Activated naive CD8-positive, alpha-beta T cell treated with anti-CD3 and anti-CD28 coated beads, Interleukin-2, amount 50 U/mL, for 16 hours (primary cell): ENCODE data around the gene LRCH2.

Experiments
- DNase-seq: peaks from one replicate; pipeline ENCODE4 v3.0.0-alpha.2; 2020; ENCODE audit warnings: low read depth, low spot score

The LRCH2 gene

DNA sequence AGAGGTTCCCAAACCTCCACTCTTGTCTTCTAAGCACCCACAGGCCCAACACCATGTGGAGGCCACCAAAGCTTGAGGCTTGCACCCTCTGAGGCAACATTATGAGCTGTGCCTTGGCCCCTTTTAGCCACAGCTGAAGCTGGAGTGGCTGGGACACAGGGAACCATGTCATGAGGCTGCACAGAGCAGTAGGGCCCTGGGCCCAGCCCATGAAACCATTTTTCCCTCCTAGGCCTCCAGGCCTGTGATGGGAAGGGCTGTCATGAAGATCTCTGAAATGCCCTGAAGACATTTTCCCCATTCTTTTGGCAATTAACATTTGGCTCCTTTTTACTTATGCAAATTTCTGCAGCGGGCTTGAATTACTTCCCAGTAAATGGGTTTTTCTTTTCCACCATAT lies 29.9 kb downstream of the LRCH2 start:
- no peak for DNase-seq

DNA sequence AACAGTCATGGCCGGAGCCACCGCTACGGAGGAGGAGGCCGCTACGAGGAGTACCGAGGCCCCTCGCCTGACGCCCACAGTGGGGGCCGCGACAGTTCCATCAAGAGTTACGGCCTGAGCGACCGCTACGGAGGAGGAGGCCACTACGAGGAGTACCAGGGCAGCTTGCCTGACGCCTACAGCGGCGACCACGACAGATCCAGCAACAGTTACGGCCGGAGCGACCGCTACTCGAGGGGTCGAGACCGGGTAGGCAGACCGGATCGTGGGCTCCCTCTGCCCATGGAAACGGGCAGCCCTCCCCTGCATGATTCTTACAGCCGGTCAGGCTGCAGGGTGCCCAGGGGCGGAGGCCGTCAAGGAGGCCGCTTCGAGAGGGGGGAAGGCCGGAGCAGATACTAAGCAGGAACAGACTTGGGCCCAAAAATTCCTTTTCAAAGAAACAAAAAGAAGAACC lies 41.6 kb downstream of the LRCH2 start:
- DNase-seq: no peak

DNA sequence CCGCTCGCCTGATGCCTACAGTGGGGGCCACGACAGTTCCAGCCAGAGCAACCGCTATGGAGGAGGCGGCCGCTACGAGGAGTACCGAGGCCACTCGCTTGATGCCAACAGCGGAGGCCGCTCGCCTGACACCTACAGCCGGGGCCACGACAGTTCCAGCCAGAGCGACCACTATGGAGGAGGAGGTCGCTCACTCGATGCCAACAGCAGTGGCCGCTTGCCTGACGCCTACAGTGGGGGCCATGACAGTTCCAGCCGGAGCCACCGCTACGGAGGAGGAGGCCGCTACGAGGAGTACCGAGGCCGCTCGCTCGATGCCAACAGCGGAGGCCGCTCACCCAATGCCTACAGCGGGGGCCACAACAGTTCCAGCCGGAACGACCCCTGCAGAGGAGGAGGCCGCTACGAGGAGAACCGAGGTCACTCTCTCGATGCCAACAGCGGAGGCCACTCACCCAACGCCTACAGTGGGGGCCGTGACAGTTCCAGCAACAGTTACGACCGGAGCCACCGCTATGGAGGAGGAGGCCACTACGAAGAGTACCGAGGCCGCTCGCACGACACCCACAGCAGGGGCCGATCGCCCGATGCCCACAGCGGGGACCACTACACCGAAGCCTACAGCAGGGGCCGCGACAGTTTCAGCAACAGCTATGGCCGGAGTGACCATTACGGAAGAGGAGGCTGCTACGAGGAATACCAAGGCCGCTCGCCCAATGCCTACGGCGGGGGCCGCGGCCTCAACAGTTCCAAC lies 42.2 kb downstream of the LRCH2 start:
- no peak for DNase-seq

DNA sequence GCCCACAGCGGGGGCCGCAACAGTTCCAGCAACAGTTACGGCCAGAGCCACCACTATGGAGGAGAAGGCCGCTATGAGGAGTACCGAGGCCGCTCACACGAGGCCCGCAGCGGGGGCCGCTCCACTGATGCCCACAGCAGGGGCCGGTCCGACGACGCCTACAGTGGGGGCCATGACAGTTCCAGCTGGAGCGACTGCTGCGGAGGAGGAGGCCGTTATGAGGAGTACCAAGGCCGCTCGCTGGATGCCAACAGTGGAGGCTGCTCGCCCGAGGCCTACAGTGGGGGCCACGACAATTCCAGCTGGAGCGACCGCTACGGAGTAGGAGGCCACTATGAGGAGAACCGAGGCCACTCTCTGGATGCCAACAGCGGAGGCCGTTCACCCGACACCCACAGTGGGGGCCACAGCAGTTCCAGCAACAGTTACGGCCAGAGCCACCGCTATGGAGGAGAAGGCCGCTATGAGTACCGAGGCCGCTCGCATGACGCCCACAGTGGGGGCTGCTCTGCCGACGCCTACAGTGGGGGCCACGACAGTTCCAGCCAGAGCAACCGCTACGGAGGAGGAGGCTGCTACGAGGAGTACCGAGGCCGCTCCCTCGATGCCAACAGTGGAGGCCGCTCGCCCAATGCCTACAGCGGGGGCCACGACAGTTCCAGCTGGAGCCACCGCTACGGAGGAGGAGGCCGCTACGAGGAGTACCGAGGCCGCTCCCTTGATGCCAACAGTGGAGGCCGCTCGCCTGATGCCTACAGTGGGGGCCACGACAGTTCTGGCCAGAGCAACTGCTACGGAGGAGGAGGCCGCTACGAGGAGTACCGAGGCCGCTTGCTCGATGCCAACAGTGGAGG lies 43.0 kb downstream of the LRCH2 start:
- no peak for DNase-seq

DNA sequence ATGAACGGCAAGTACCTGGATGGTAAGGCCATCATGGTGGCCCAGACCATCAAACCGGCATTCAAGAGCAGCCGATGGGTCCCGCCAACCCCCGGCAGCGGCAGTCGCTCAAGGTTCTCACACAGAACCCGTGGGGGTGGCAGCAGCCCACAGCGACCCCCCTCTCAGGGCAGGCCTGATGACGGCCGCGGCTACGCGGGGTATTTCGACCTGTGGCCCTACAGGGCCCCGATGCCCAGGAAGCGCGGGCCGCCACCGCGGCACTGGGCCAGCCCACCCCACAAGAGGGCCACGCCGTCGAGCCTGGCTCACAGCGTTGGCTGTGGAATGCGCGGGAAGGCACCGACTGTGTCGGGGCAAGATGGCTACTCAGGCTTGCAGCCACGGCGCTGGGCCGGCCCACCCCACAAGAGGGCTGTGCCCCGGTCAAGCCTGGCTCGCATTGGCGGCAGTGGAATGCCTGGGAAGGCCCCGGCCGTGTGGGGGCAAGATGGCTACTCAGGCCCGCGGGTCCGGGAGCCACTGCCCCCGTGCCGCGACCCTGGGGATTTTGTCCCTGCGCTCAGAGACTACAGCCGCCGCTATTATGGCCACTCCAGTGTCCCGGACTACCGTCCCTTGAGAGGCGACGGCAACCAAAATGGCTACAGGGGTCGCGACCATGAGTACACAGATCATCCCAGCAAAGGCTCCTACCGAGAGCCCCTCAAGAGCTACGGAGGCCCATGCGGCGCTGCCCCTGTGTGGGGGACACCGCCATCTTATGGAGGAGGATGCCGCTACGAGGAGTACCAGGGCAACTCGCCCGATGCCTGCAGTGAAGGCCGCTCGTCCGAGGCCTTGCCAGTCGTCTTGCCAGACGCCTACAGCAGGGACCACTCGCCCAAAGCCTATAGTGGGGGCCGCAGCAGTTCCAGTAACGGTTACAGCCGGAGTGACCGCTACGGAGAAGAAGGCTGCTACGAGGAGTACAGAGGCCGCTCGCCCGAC lies 44.0 kb downstream of the LRCH2 start:
- no peak for DNase-seq

DNA sequence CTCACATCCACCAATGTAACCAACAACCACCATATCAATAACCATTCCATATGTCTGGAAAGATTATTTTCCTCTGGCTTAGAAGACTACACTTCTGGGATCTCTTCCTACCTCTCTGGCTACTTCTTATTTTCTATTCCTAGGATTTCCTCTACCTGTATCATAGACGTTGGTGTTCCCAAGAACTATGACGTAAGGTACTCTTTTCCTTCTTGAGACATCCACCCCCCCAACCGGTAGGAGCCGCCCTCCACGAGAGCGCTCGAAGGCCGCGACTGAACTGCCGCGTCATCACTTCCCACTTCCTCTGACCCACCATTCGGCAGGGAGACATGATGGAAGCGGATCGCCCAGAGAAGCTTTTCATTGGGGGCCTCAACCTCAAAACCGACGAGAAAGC lies 44.8 kb downstream of the LRCH2 start, which contains the start of gene RBMXL3:
Gene RBMXL3, plus strand, starts transcription at position 301 of the 400 bp plus-strand sequence. Its CDS starts 32 bp downstream, at position 333.
- DNase-seq: no peak

DNA sequence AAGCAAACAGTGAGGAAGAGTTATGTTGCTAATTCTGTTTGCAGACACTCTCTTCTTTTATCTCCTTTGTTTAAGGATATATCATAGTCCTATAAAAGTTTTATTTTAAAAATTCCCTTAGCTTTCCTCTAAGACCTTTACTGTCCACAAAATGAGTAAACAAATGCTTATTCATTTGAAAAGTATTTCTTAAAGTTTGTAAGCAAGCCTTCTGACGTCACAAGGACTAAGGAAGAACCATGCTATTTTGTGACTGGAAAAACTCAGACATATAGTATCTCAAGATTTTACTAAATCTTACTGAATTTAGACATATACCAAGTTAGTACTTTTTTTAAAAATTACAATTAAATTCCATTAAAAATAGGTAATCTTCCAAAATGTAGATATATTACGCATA lies 49.9 kb downstream of the LRCH2 start:
- no peak for DNase-seq

DNA sequence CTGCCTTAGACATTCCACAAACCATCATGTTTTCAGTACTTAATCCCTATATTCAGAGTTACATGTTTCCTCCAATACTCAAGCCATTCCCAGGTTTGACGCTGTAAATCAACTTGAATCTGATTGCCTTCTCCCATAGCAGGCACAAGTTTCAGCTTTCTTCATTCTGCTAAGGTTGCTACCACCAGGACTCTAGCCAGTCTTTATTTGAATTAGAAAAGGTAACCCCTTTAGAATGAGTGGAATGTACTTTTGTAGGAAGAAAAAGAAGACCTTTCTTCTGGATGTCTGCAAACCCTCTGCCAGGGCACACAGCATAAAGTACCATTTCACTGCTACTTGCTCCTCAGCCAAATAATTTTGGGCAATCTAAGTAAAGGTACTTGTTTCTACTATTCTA lies 55.4 kb downstream of the LRCH2 start:
- DNase-seq: no peak

DNA sequence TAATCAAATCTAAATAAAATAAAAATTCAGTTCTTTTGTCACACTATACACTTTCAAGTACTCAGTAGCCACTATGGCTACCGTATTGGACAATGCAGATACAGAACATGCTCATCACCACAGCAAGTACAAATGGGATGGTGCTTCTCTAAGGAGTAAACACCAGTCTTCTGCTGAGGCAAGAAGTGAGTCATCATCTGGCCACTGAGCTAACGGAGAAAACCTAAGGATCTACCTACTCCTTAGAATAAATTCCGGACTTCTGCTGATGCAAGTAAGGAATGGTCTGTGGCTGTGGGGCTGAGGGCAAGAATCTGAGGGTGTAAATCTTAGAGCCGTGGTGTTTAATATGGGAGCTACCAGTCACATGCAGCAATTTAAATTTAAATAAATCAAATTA lies 56.0 kb downstream of the LRCH2 start:
- no peak for DNase-seq

DNA sequence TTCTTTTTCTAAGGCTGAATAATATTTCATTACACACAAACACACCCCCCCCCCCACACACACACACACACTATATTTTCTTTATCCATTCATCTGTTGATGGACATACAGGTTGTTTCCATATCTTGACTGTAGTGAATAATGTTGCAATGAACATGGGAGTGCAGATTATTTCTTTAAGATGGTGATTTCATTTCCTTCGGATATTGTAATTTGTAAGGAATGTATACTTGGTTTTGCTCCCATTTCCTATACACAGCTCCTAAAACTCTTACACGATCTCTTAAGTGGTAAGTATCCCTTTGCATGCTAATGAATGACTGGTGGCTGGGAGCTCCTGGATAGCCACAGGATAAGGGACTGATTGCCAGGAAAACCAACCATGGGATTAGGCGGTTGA lies 59.3 kb downstream of the LRCH2 start:
- no peak for DNase-seq

DNA sequence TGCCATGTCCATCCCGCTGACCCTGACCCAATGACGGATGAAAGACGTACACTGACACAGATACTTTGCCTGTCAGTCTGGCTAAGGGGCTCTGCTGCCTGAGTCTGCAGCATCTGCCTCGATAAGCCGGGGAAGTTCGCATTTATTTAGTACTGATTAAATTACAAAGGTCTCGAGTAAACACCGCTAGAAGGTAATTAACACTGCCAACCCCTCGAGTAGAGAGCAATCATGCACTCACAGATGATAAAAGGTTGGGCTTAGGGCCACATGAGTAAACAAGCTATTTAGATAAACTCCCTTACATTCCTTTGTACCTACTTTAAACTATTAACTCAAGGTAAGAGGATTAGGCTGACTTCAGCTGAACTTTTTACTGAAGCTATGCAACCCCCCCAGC lies 60.7 kb downstream of the LRCH2 start:
- no peak for DNase-seq

DNA sequence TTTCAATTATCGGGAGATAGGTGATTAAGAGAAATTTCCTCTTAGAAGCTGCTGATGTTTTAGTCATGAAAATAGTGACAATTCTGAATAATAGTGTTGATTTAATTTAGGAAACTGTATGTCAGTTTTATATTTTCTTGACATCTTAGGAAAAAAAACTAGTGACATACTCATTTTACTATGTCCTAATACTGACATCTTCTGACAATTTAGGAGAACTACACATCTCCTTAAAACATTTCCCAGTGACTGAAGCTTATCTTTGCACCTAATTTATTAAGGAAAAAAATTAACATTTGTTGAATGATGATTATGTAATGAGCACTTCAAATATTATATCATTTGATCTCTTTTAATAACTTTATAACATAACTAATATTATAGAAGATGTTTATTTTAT lies 86.7 kb downstream of the LRCH2 start:
- DNase-seq: no peak

DNA sequence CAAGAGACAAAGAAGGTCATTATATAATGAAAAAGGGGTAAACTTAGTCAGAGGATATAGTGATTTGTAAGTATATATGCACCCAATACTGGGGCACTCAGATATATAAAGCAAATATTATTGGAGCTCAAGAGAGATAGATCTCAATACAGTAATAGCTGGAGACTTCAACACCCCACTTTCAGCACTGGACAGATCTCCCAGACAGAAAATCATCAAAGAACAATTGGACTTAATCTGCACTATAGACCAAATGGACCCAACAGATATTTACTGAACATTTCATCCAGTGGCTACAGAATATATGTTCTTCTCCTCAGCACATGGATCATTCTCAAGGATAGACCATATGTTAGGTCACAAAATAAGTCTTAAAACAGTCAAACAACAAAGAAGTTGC lies 91.8 kb downstream of the LRCH2 start:
- DNase-seq: no peak

DNA sequence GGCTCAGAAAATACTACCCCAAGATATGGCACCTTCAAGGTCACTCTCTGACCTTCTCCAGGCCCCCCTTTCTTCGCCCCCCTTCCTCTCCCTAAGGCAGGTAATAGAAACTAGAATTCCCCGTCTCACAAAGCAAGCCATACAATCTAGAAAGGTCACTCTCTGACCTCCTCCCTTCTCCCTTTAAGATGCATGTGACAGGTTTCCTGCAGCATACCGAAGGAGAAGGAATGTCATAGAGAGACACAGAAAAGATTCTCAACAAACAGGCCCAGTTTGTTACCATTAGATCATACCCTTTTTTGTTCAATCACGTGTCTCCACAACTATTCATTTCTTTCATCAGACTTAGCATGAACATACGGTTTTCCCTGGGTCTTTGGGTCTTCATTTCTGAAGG lies 95.9 kb downstream of the LRCH2 start:
- DNase-seq: no peak

DNA sequence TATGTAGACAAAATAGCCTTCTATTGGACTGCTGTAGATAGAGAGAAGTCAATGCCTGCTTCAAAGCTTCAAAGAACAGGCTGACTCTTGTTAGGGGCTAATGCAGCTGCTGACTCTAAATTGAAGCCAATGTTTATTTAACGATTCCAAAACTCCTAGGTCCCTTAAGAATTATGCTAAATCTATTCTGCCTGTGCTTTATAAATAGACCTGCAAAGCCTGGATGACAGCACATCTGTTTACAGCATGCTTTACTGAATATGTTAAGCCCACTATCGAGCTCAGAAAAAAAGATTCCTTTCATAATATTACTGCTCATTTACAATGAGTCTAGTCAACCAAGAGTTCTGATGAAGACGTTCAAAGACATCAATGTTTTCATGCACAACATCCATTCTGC lies 99.5 kb downstream of the LRCH2 start:
- no peak for DNase-seq

DNA sequence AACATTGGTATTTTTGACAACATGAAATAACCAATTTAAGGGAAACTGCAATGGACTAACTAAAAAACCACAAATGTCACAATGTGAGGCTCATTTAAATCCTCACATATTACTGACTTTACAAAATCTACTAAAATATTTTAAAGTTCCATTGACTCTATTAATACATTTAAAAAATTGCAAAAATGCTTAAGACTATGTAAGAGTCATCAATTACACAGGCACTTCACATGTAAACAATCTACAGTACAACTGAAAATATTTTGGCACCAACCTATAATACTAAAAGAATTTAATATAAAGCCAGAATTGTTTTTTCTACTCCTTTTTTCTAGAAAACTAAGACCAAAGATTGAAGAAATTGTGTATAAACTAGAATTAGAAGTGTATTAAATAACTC lies 121.5 kb downstream of the LRCH2 start:
- DNase-seq: no peak

DNA sequence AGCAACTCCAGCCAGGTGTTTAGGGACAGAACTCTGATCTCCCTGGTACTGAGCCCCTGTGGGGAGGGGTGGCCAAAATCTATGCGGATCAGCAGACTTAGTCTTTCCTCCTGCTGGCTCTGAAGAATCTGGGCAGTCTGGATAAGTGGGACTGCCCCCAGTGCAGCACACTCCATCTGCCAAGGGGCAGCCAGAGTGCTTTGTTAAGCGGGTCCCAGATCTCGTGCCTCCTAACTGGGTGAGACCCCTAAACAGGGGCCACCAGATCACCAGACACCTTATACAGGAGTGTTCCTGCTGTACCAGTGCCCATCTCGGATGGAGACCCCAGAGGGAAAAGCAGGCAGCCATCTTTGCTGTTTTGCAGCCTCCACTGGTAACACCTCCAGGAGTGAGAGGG lies 135.0 kb downstream of the LRCH2 start:
- no peak for DNase-seq

DNA sequence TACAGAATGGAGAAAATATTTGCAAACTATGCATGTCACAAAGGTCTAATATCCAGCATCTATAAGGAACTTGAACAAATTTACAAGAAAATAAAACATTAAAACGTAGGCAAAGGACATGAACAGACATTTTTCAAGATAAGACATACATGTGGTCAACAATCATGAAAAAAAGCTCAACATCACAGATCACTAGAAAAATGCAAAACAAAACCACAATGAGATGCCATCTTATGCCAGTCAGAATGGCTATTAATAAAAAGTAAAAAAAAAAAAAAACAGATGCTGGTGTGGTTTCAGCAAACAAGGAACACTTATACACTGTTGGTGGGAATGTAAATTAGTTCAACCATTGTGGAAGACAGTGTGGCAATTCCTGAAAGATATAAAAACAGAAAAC lies 140.7 kb downstream of the LRCH2 start:
- no peak for DNase-seq

DNA sequence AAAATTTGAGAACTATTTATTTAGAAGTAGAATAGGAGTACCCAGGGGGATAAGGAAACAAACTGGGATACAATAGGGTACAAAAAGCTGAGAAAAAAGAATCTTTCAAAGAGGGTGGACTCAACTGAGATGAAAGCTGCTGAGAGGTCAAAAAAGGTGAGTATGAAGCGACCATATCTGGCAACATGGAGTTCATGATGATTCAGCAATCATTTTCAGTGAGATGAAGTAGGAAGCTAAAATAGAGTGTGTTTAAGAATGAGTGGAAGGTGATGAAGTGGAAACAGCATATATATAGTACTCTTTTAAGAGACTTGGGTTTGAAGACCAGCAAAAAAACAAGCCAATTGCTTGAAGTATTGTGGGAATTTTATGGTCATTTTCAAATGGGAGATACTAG lies 144.5 kb downstream of the LRCH2 start:
- no peak for DNase-seq

DNA sequence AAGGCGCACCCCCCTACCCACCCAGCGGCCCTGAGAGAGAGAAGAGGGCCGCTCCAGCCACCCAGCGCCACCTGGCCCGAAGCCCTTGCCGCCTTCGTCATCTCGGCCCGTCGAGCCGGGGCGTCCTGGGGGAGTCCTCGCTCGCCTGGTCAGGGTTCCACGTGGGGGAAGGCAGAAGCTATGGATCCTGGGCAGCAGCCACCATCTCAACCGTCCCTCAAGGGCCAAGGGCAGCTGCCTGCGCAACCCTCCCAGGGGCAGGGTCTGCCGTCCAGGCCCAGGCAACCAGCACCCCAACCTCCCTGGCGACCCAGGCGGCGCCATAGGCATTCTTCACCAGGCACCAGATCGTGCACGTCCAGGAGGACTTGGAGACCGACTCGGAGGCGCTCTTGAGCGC lies 165.0 kb downstream of the LRCH2 start:
- no peak for DNase-seq

DNA sequence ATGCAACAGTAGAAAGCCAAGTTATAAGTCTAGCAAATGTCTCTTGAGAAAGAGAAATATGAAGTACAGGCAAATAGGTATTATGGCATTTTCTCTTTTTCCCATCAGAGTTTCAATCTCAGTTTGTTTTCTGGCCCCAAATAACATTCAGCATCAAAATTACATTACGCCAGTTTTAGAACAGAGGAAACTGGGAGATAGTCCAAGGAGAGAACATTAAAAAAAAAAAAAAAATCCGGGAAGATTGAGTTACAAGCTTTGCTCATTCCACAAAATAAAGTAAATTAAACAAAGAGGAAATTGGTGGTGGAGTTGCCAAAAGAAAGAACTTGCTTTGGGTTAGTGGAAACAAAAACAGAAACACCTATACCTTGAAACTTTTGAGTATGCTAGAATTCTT lies 166.1 kb downstream of the LRCH2 start:
- no peak for DNase-seq

DNA sequence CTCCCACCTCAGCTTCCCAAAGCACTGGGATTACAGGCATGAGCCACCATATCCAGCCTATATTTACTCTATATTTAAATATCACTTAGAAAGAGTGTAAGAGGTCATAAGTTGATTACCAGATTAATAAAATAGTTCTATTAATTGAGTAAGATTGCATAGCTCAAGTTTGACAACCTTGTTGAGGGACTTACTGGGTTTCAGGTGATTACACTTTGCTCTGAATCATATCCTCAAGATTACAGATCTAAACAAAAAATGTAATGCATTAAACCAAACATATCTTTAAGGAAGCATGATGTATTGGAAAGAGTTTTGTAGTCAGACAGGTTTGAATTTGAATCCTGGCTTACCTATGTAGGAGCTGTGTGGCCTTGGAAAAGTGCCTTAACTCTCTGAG lies 168.6 kb downstream of the LRCH2 start:
- DNase-seq: no peak
